ENCODE results near the gene ANKH. TPM values are rescaled to one million over a fixed set of nuclear protein-coding genes. Genes with fewer than 3 reads are reported as not detected.

ANKH gene
- total RNA-seq, 2 donors from 2014 or later = 177 to 205 TPM

GRCh38 chr5:14665101-14665822 is 206.3 kb downstream of the ANKH start:
- Histone ChIP-seq H3K9me3 (no peaks in the 10 kb centered on the region), H3K27me3 (replicated peaks; ENCODE audit: insufficient read depth) (no peaks in the 10 kb centered on the region), H3K4me1 (ENCODE audit: control insufficient read depth in 1 of 2, low read depth in 2 of 2) (peaks cover 24 to 51% of the 10 kb centered on the region in 2 donors), H3K27ac (peak overlapping the region; percentile 89 to 90), H3K36me3 (no peaks in the 10 kb centered on the region), H3K4me3 (peak overlapping the region; percentile 81)
- no peak for TF ChIP-seq CTCF (IDR thresholded peaks at IDR 0.05)
- no peak for ATAC-seq (ENCODE audit: insufficient number of reproducible peaks, low FRiP score, low read depth)
- no peak for DNase-seq (ENCODE audit: low spot score)

DNA sequence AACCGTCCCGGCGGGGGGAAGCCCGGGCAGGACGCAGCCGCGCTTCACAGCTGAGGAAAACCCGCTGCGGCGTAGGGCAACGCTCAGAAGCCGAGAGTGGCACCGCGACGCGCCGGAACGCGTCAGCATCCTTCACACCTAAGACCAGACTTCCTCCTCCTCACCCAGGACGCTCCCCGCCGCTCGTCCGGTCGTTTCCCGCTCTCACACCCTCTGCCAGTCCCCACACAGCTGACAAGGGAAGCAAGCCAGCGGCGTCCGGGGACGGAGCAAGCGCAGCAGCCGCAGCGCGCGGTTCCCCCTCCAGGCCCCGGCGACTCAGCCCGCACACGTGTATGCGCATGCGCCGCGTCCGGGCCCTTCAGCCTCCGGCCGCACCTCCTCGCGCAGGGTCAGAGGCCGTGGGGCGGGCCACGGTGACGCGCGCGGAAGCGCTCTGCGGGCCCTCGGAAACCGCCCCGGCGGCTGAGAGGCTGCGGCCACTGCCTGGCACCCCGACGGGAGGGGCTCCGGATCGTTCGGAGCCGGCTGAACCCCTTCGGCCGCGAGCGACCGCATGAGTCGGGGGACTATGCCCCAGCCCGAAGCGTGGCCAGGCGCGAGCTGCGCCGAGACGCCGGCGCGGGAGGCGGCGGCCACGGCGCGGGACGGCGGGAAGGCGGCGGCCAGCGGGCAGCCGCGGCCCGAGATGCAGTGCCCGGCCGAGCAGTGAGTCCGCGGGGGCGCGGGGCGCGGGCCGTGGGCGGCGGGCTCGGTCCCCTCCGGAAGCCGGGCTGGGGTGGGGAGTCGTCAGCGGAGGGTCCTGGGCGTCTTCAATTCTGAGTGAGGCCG is 207.1 kb downstream of the ANKH start, which contains the start of gene OTULIN:
TSS of gene OTULIN (plus strand) at position 449 of the 831 bp plus-strand sequence. CDS start at position 557, 108 bp downstream.
- DNase-seq (ENCODE audit: low spot score) = peak; percentile 47
- Histone ChIP-seq H3K9me3 (no peaks in the 10 kb centered on the region), H3K27ac (peak within 1 kb of the TSS; percentile 89 to 90), H3K36me3 (no peaks in the 10 kb centered on the region), H3K4me1 (ENCODE audit: control insufficient read depth in 1 of 2, low read depth in 2 of 2) (peaks cover 24 to 51% of the 10 kb centered on the region in 2 donors), H3K4me3 (peak within 1 kb of the TSS; percentile 81), H3K27me3 (replicated peaks; ENCODE audit: insufficient read depth) (no peaks in the 10 kb centered on the region)
- ATAC-seq (ENCODE audit: insufficient number of reproducible peaks, low FRiP score, low read depth) = peak; percentile 94
- no peak for TF ChIP-seq CTCF (IDR thresholded peaks at IDR 0.05)

- Histone ChIP-seq H3K4me3 (peak overlapping the region; percentile 81), H3K27me3 (replicated peaks; ENCODE audit: insufficient read depth) (no peaks in the 10 kb centered on the region), H3K27ac (peak overlapping the region; percentile 89 to 90), H3K9me3 (no peaks in the 10 kb centered on the region), H3K4me1 (ENCODE audit: control insufficient read depth in 1 of 2, low read depth in 2 of 2) (peaks cover 24 to 47% of the 10 kb centered on the region in 2 donors), H3K36me3 (no peaks in the 10 kb centered on the region)
- peak; percentile 24 for ATAC-seq (ENCODE audit: insufficient number of reproducible peaks, low FRiP score, low read depth)
- DNase-seq (ENCODE audit: low spot score) = no peak
- no peak for TF ChIP-seq CTCF (IDR thresholded peaks at IDR 0.05)
These were observed 207.8 kb downstream of the ANKH start for GRCh38 chr5:14663734-14664269.

DNA sequence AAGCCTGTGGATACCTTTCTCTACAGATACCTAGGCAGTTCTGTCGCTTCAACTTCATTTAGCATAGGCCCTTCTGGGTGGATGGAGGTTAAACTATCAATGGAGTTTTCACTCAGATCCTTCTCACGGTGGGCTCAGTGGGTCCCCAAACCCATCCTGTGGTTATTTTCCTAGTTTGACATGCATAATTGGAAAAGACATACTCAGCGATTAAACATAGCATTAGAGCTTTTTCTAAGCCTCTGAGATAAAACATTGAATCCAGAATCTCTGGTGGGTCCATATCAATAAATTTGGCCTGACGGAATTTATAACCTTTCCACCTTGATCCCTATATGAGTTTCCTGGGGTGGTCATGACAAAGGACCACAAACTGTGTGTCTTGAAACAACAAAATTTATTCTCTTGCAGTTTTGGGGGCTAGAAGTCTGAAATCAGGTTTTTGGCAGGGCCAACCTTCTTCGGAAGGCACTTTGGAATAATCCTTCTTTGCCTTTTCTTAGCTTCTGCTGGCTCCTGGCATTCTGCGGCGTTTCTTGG is 208.8 kb downstream of the ANKH start:
- peaks cover 19 to 38% of the 10 kb centered on the region in 2 donors for H3K4me1 ChIP-seq (ENCODE audit: control insufficient read depth in 1 of 2, low read depth in 2 of 2)
- H3K9me3 ChIP-seq = no peaks in the 10 kb centered on the region
- peak overlapping the region in 1 of 2 donors; percentile 90 for H3K27ac ChIP-seq
- no peak overlapping the region for H3K4me3 ChIP-seq
- H3K36me3 ChIP-seq = no peaks in the 10 kb centered on the region
- TF ChIP-seq CTCF (IDR thresholded peaks at IDR 0.05) = no peak
- DNase-seq (ENCODE audit: low spot score) (no peak), ATAC-seq (ENCODE audit: insufficient number of reproducible peaks, low FRiP score, low read depth) (no peak)
- no peaks in the 10 kb centered on the region for H3K27me3 ChIP-seq (replicated peaks; ENCODE audit: insufficient read depth)

GRCh38 chr5:14660833-14661232 is 210.7 kb downstream of the ANKH start:
- Histone ChIP-seq H3K27me3 (replicated peaks; ENCODE audit: insufficient read depth) (no peaks in the 10 kb centered on the region), H3K4me3 (no peak overlapping the region), H3K4me1 (ENCODE audit: control insufficient read depth in 1 of 2, low read depth in 2 of 2) (peaks cover 7 to 18% of the 10 kb centered on the region in 2 donors), H3K36me3 (no peaks in the 10 kb centered on the region), H3K9me3 (no peaks in the 10 kb centered on the region), H3K27ac (no peak overlapping the region)
- DNase-seq (ENCODE audit: low spot score) = no peak
- no peak for ATAC-seq (ENCODE audit: insufficient number of reproducible peaks, low FRiP score, low read depth)
- no peak for TF ChIP-seq CTCF (IDR thresholded peaks at IDR 0.05)
